Ovary (tissue), 10 donors: Measurements from ENCODE around the gene CIC. TPM values are rescaled to one million over a fixed set of nuclear protein-coding genes. Genes with fewer than 3 reads are reported as not detected.

Experiments
- DNase-seq, 5 donors: peaks; one replicate each; pipeline ENCODE4 v3.0.0-alpha.2; 2019 to 2020
- H3K27ac ChIP-seq, 2 donors: fragments of 200-600 bp; one replicate each; pipeline versions ENCODE4 v1.5.1 to v1.8.0; 2019 to 2022
- H3K27me3 ChIP-seq: fragments of 200-600 bp; one replicate; pipeline ENCODE4 v1.8.0; 2022
- H3K36me3 ChIP-seq: fragments of 200-600 bp; sonication (generic); one replicate; pipeline ENCODE4 v1.5.1; 2019
- H3K4me1 ChIP-seq: one replicate; pipeline ENCODE4 v1.8.1; 2013; ENCODE audit warnings: mild to moderate bottlenecking, moderate library complexity; ENCODE audit not compliant: insufficient read depth
- H3K4me3 ChIP-seq: fragments of 200-600 bp; sonication (generic); one replicate; pipeline ENCODE4 v1.5.1; 2017
- H3K9me3 ChIP-seq, 2 donors: fragments of 200-600 bp in 1 of 2; sonication (generic) in 1 of 2; one replicate each; pipeline versions ENCODE4 v1.5.1 to v1.8.1; 2013 to 2019; ENCODE audit warnings: mild to moderate bottlenecking in 1 of 2, moderate library complexity in 1 of 2
- CTCF ChIP-seq, 3 donors: fragments of 450-650 bp in 2 of 3; fragments of 200-600 bp in 1 of 3; IDR thresholded peaks; one replicate each; pipeline versions ENCODE4 v1.5.1 to v1.8.0; 2016 to 2022; ENCODE audit warnings: antibody characterized with exemption in 3 of 3, mild to moderate bottlenecking in 1 of 3
- EP300 ChIP-seq: sonication (generic); formaldehyde crosslinking; IDR thresholded peaks from one replicate; pipeline ENCODE4 v1.6.1; 2017; ENCODE audit warnings: antibody characterized with exemption
- POLR2A ChIP-seq: fragments of 450-650 bp; IDR thresholded peaks from one replicate; pipeline ENCODE4 v1.6.1; 2017; ENCODE audit warnings: antibody characterized with exemption, mild to moderate bottlenecking, moderate library complexity
- WGBS, 3 donors: extraction: QIAGEN DNeasy Blood & Tissue Kit in 1 of 3; methylation state at CpG; one replicate each; pipeline versions ENCODE4 v1.1.5 to v1.1.7; 2013 to 2017; 5-methylcytosine and 5-hydroxymethylcytosine counted together
- intact Hi-C, 4 donors: fragments of 100-400 bp; cut with DNase I; formaldehyde crosslinking; loops; one replicate each; pipeline versions ENCODE4 v1.11.0 to v1.15.1; 2022 to 2023
- long read RNA-seq, 3 donors: library from polyadenylated mRNA in 2 of 3; unstranded in 2 of 3; transcript quantifications; one replicate each; pipeline ENCODE4 v2.0.0 and lab custom pipeline, GENCODE V29; 2021 to 2026
- polyA plus RNA-seq, 2 donors: library from polyadenylated mRNA; stranded (reverse); fragments of 200-250 nt in 1 of 2; fragments of 350-450 nt in 1 of 2; fragmentation: Illumina TruSeq in 1 of 2; extraction: RNeasy Lipid Tissue Mini Kit (QIAGEN cat#74804) in 1 of 2; gene quantifications; one replicate each; pipeline ENCODE4 v1.2.3, GENCODE V29; 2013 to 2014
- total RNA-seq, 7 donors: library from RNA; depleted of rRNA in 2 of 7; stranded (reverse); fragments of >200 nt in 2 of 7; fragmentation: NEBNext Ultra II Directional in 3 of 7; extraction: Animal tissue kit (Norgen Biotek cat#: 25700) in 3 of 7; gene quantifications; one replicate each; pipeline versions ENCODE4 v1.1.0 to v1.2.4, GENCODE V29; 2016 to 2023
- donor health status: DM: no; HTN: no; CAD: no; lungs with moderate emphysema.
- donor health status: DM: no; HTN: no; CAD: no.
- donor health status: Bipolar disorder and iron deficiency.
- donor health status: DM: yes; HTN: yes; CAD: no.
- donor health status: DM: no; HTN: no; CAD: no.
- donor health status: DM: yes; HTN: yes; CAD: no.

The CIC gene
- total RNA-seq: 100 to 1,000 TPM in 4 of 7 donors, 10 to 100 TPM in 3; 24.6 to 139 (median 113) TPM
- polyA plus RNA-seq: 10 to 100 TPM in 1 of 2 donors, 1 to 10 TPM in 1; 6.6 to 71.0 TPM
- long read RNA-seq, donor 1, partial matches to known transcripts: 33 of 43 reads
- long read RNA-seq, donor 1, other reads (novel, unspliced or antisense): 7 of 43 reads
- long read RNA-seq, donor 2, full-length matches to known transcripts: 3 of 3 reads
- long read RNA-seq, donor 2, partial matches to known transcripts: 0 of 3 reads
- long read RNA-seq, donor 2, other reads (novel, unspliced or antisense): 0 of 3 reads
- long read RNA-seq, donor 3, partial matches to known transcripts: 48 of 60 reads
- long read RNA-seq, donor 3, other reads (novel, unspliced or antisense): 8 of 60 reads

GRCh38 chr19:42268704-42269477, at the start of gene CIC:
Gene CIC, plus strand, starts transcription at chr19:42269252. Its CDS starts 2,532 bp downstream, at chr19:42271784.
- Histone ChIP-seq H3K36me3 (no peaks in the 10 kb centered on the region), H3K27me3 (no peaks in the 10 kb centered on the region), H3K27ac (peak within 1 kb of the TSS; percentile 94 to 100), H3K9me3 (no peaks in the 10 kb centered on the region), H3K4me1 (peaks cover 6% of the 10 kb centered on the region), H3K4me3 (peak within 1 kb of the TSS; percentile 89)
- peak; percentile 99 to 100 (median 100) for DNase-seq
- TF ChIP-seq EP300 (no peak), CTCF (IDR thresholded peaks at IDR 0.05) (no peak), POLR2A (no peak)
- intact Hi-C loops: loop anchor here in 1 of 4 donors (2.0 kb wide), 1 partner anchor 14 kb away; the partner anchor contains the start of gene ERF
- WGBS, 3 donors: 0 to 1% (median 1%) methylated on average over 48 to 52 of the region's 52 CpGs

GRCh38 chr19:42219812-42220750, 49.0 kb upstream of the CIC start, which contains the start of gene ZNF526:
Gene ZNF526, plus strand, starts transcription at chr19:42220312. Its CDS starts 4,092 bp downstream, at chr19:42224404.
- peak; percentile 69 for TF ChIP-seq POLR2A
- no peak for TF ChIP-seq EP300
- Histone ChIP-seq H3K4me3 (peak within 1 kb of the TSS; percentile 72), H3K4me1 (peaks cover 6% of the 10 kb centered on the region), H3K9me3 (no peaks in the 10 kb centered on the region), H3K27ac (peak within 1 kb of the TSS; percentile 31 to 61), H3K27me3 (no peaks in the 10 kb centered on the region), H3K36me3 (no peaks in the 10 kb centered on the region)
- intact Hi-C loops: no loop called here
- 0% methylated on average over 53 of the region's 53 CpGs for WGBS, 3 donors
- DNase-seq: peak; percentile 96 to 98 (median 96)

GRCh38 chr19:42220751-42221097, 48.3 kb upstream of the CIC start:
- Histone ChIP-seq H3K27ac (peak overlapping the region; percentile 31 to 61), H3K4me1 (peaks cover 6% of the 10 kb centered on the region), H3K9me3 (no peaks in the 10 kb centered on the region), H3K27me3 (no peaks in the 10 kb centered on the region), H3K4me3 (peak overlapping the region; percentile 72), H3K36me3 (no peaks in the 10 kb centered on the region)
- no peak for DNase-seq
- TF ChIP-seq POLR2A (no peak), CTCF (IDR thresholded peaks at IDR 0.05) (no peak), EP300 (no peak)
- intact Hi-C loops: no loop called here
- 1% methylated on average over 6 of the region's 6 CpGs for WGBS, 3 donors

GRCh38 chr19:42224940-42225717, 43.9 kb upstream of the CIC start:
- intact Hi-C loops: no loop called here
- H3K4me3 ChIP-seq: no peak overlapping the region
- no peaks in the 10 kb centered on the region for H3K27me3 ChIP-seq
- H3K36me3 ChIP-seq: no peaks in the 10 kb centered on the region
- TF ChIP-seq POLR2A: no peak
- TF ChIP-seq EP300: no peak
- no peak for TF ChIP-seq CTCF (IDR thresholded peaks at IDR 0.05)
- WGBS, 3 donors: 90 to 95% (median 91%) methylated on average over 37 of the region's 37 CpGs
- no peaks in the 10 kb centered on the region for H3K9me3 ChIP-seq
- no peak overlapping the region for H3K27ac ChIP-seq
- peaks cover 3% of the 10 kb centered on the region for H3K4me1 ChIP-seq
- no peak for DNase-seq
